Kidney glomerular epithelial cell (primary cell): Measurements from ENCODE around the gene IFNE.
A peak's percentile ranks its signal among the peaks of the same experiment; 100 is the strongest.

Experiments
- DNase-seq: peaks from one replicate; lab custom pipeline; 2025; lab: John Stamatoyannopoulos, UW

The IFNE gene

GRCh38 chr9:21482213-21482612 is at the start of gene IFNE:
Gene IFNE, minus strand, starts transcription at chr9:21482313. Its CDS starts 619 bp downstream, at chr9:21481694.
- DNase-seq: no peak

DNA sequence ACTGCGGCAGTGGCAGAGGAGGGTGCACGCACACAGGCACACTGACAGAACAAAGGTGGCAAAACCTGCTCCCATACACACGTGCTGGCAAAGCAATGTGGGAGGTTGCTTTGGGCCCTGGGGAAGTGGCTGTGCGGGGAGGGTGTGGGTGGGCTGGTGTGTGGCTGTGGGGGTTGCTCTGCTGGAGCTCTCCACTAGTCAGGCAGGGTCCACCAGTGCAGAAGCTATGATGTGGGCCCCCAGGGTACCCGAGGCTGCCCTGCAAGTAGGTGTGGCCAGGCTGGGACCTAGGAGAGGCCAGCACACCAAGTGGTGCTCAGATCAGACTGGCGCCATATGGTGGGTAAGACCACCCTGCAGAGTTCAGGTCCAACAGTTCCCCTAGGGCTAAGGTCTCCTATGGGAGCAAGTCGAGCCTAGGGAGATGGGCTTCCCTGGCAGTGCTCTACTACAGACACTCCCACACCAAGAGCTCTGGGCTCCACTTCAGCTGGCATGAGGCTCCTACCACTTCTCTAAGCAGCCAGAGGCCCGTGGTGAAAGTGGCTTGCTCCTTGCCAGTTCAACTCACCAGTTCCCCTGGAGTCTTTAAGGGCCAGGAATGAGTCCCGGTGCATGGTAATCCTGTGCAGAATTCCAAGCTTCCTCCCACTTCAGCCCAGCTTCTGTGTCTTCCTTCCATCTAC is 46.2 kb upstream of the IFNE start:
- DNase-seq: no peak

- no peak for DNase-seq
Observed at GRCh38 chr9:21527579-21527978, 45.5 kb upstream of the IFNE start.

DNA sequence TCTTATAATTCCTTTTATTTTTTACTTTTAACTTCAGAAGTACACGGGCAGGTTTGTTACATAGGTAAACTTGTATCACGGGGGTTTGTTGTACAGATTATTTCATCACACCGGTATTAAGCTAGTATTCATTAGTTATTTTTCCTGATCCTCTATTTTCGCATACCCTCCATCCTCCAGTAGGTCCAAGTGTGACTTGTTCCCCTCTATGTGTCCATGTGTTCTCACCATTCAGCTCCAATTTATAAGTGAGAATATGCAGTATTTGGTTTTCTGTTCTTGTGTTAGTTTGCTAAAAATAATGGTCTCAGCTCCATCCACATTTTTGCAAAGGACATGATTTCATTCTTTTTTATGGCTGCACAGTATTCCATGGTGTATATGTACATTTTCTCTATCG is 43.1 kb upstream of the IFNE start:
- DNase-seq: no peak

DNA sequence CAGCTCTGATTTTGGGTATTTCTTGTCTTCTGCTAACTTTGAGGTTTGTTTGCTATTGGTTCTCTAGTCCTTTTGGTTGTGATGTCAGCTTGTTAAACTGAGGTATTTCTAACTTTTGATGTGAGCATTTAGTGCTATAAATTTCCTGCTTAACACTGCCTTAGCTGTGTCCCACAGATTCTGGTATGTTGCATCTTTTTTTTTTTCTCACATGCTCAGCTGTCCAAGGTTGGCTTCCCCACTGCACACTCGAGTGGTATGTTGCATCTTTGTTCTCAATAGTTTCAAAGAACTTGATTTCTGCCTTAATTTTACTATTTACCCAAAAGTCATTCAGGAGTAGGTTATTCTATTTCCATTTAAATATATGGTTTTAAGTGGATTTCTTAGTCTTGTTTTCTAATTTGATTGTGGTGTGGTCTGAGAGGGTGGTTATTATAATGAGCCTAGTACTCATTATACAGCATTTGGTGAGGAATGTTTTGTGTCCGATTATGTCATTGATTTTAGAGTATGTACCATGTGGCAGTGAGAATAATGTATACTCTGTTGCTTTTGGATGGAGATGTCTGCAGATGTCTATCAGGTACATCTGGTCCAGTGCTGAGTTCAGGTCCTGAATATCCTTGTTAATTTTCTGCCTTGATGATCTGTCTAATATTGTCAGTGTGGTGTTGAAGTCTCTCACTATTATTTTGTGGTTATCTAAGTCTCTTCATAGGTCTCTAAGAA is 42.2 kb upstream of the IFNE start:
- no peak for DNase-seq

DNA sequence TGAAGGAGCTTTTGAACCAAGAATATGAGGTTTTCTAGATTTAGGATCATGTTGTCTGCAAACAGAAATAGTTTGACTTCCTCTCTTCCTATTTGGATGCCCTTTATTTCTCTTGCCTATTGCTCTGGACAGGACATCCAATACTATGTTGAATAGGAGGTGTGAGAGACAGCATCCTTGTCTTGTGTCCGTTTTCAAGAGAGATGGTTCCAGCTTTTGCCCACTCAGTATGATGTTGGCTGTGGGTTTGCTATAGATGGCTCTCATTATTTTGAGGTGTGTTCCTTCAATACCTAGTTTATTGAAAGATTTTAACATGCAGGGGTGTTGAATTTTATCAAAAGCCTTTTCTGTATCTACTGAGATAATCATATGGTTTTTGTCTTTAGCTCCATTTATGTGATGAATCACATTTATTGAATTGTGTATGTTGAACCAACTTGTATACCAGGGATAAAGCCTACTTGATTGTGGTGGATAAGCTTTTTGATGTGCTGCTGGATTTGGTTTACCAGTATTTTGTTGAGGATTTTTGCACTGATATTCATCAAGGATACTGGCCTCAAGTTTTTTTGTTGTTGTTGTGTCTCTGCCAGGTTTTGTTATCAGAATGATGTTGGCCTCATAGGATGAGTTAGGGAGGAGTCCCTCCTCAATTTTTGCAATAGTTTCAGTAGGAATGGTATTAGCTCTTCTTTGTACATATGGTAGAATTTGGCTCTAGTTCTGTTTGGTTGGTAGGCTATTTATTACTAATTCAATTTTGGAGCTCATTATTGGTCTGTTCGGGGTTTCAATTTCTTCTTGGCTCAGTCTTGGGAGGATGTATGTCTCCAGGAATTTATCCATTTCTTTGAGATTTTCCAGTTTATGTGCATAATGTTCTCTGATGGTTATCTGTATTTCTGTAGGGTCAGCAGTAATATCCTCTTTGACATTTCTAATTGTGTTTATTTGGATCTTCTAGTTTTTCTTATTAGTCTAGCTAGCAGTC is 41.2 kb upstream of the IFNE start:
- DNase-seq: no peak

DNA sequence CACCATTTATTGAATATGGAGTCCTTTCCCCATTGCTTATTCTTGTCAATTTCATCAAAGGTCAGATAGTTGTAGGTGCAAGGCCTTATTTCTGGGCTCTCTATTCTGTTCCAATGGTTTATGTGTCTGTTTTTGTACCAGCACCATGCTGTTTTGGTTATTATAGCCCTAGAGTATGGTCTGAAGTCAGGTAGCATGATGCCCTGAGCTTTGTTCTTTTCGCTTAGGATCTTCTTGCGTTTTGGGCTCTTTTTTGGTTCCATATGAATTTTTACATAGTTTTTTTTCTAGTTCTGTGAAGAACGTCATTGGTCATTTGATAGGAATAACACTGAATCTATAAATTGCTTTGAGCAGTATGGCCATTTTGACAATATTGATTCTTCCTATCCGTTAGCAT is 40.2 kb upstream of the IFNE start:
- no peak for DNase-seq

DNA sequence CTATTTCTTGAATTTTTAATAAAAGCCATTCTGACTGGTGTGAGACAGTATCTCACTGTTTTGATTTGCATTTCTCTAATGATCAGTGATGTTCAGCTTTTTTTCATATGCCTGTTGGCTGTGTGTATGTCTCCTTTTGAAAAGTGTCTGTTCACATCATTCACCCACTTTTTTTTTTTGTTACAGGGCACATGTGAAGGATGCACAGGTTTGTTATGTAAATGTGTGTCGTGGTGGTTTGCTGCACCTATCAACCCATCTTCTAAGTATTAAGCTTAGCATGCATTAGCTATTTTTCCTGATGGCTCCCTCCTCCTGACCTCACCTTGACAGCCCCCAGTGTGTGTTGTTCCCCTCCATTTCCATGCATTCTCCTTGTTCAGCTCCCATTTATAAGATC is 39.3 kb upstream of the IFNE start:
- no peak for DNase-seq

- DNase-seq: no peak
Observed at GRCh38 chr9:21520501-21521228, 38.6 kb upstream of the IFNE start.

- no peak for DNase-seq
Observed at GRCh38 chr9:21519855-21520434, 37.8 kb upstream of the IFNE start.

DNA sequence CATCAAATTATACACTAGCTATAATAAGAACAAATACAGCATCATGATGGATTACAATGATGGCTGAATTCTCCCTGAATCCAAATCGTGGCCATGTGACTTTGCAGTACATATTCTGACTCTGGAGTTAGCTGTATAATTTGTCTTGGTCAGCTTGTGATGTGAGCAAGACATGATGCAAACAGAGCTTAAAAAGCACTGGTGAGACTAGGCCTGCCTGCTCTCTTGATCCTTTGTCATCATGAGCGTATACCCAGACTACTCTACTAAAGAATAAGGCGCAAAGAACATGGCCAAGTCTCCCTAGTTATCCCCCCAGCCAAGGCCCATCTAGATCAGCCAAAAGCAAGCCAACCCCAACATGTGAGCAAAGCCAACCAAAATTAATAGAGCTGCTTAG is 34.7 kb upstream of the IFNE start:
- no peak for DNase-seq

DNA sequence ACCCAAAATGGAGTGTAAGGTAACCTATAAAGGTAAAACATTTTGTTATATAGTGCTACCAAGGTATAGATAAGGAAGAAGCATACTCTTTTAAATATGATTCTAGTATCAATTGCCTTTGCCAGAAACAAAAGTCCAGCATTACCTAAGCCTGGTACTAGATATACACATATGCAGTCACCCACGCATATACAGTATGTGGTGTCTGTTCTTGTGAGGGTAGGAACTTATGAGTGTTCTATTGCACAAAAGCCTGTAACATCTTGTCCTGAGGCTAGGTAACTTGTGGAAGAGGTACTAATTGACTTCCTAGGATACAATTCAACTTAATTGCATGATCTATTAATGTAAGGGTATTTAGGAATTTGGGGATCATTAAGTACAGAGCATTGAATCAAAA is 31.3 kb upstream of the IFNE start:
- no peak for DNase-seq

DNA sequence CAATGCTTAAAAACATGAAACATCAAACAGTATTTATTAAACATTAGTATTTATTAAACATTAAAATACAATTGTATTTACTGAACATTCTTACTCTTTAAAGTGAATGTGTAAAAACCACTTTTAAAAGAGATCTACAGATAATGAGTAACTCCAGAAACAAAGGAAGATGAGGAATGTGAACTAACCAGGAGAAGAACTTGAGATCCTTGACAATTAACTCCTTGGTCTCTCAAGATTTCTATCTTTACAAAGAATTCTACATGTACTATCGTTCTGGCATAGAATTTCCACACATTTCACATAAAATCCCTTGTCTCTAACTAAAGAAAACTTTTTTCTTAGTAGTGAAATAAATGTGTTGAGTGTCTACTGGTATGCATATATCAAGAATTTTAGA is 28.7 kb upstream of the IFNE start:
- no peak for DNase-seq

GRCh38 chr9:21507483-21507790 is 25.3 kb upstream of the IFNE start:
- DNase-seq: no peak

GRCh38 chr9:21506626-21507482 is 24.7 kb upstream of the IFNE start:
- DNase-seq: peak; percentile 89

DNA sequence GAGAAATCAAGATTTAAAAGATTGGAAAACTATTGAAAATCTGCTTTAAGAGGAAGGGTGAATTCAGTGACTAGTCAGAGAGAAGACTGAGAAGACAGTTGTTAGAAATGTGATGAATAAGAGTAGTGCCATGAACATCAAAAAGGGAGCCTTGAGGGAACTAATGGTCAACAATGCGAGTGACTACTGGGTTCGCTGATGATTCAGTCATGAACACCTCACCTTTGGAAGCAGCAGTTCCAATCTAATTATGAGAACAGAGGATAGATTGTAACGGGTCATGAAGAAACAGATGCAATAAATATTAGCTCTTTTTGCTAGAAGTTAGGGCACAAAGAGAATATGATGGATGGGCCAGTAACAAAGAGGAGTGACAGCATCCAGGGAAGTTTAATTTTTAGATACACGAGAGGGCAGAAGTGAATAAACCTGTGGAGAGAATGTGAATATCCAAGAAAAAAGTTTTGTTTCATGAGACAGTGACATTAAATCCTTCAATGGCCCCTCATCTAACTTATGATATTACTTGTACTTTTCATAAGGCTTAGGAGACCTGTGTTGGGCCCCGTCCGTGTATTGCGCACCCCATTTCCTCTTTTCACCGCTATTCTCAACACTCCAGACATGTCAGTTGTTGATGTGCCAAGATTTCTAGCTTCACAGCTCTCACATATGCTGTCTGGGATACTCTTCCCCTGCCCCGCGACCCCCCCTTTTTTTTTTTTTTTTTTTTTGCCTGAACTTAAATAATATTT is 23.5 kb upstream of the IFNE start:
- DNase-seq: peak; percentile 35

DNA sequence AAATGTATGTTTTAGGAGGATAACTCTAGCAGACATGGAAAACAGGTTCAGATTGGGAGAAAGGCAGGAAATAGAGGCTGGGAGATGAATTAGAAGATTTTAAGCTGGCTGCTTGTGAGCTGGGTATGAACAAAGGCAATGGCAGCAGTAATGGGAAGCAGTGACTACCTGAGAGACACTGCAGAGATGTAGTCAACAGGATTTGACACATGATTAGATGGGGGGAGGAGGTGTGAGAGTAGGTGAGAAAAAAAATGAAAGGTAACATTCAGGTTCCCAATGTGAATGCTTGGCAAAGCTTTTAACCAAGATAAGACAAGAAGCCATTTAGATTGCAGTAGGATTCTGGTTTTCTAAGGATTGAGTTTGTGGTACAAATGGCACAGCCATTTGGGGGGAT is 22.8 kb upstream of the IFNE start:
- DNase-seq: no peak

DNA sequence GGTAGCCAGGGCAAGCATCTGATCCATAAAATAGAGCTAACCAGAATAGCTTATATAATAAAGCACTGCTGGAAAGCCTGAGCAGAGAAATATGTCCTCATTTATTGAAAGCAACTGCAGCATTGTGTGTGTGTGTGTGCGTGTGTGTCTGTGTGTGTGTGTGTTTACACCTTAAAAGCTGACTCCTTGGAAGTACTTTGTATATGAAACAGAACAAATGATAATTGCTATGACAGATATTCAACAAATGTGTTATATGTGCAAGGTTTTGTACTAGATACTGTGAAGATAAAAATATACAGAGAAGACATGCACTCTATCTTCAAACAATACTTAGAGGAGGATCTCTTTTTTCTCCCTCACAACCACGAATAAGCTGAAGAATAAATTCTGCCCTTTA is 22.0 kb upstream of the IFNE start:
- DNase-seq: no peak

DNA sequence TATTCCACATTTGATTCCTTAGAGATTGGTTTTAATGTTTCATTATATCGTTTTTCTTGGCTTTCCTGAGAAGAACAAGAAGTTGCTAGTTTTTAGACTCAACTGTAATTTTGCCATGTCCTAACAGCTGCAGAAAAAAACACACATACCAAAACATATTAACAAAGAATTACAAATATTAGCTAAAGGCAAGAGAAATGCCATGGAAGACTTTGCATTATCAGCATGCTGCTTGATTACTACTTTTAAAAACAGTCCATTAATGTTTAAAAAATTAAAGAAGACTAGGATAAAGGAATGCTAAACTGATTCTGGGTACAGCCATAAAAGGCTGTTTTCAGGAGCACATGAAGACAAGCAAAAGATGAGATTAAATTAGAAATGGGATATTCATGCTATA is 20.5 kb upstream of the IFNE start:
- no peak for DNase-seq

- no peak for DNase-seq
Observed at GRCh38 chr9:21499912-21500311, 17.8 kb upstream of the IFNE start.
